Measurements from ENCODE around the gene FCRLA.
"Not testable (repeated sequence)": the region's sequence is repeated elsewhere in the genome, so short reads cannot be mapped to it uniquely, and the experiment has no call there.

FCRLA gene

GRCh38 chr1:161723459-161724141 lies 16.6 kb downstream of the FCRLA start:
- H3K27ac ChIP-seq = no peak overlapping the region
- H3K79me2 ChIP-seq (ENCODE audit: insufficient read depth, low read depth) = no peaks in the 10 kb centered on the region
- no peaks in the 10 kb centered on the region for H3K36me3 ChIP-seq (ENCODE audit: insufficient read depth)
- H4K20me1 ChIP-seq (ENCODE audit: insufficient read depth) = no peaks in the 10 kb centered on the region
- no peak overlapping the region for H3K4me3 ChIP-seq (IDR thresholded peaks at IDR 0.05; ENCODE audit: insufficient read depth, low read depth, low read length)
- H2AFZ ChIP-seq (ENCODE audit: low read depth) = no peak overlapping the region
- no peak overlapping the region for H3K4me2 ChIP-seq
- H3K27me3 ChIP-seq (ENCODE audit: insufficient read depth, low read depth) = no peaks in the 10 kb centered on the region
- TF ChIP-seq CTCF (conservative IDR thresholded peaks at IDR 0.05; ENCODE audit: low read depth, low read length) = no peak
- H3K4me1 ChIP-seq (ENCODE audit: low read depth, poor library complexity, severe bottlenecking) = peaks cover 25% of the 10 kb centered on the region
- H3K9ac ChIP-seq = no peak overlapping the region

GRCh38 chr1:161725258-161725907 lies 18.4 kb downstream of the FCRLA start:
- H3K36me3 ChIP-seq (ENCODE audit: insufficient read depth); H4K20me1 ChIP-seq (ENCODE audit: insufficient read depth); H3K79me2 ChIP-seq (ENCODE audit: insufficient read depth, low read depth); H3K27me3 ChIP-seq (ENCODE audit: insufficient read depth, low read depth): not testable (repeated sequence)
- H2AFZ ChIP-seq (ENCODE audit: low read depth) = peak overlapping the region; percentile 89
- H3K9ac ChIP-seq = peak overlapping the region; percentile 77; the same call in 1 of the 2 replicates
- peak overlapping the region; percentile 94 for H3K4me3 ChIP-seq (IDR thresholded peaks at IDR 0.05; ENCODE audit: insufficient read depth, low read depth, low read length)
- peak overlapping the region; percentile 92 for H3K4me2 ChIP-seq
- peak overlapping the region; percentile 71; the same call in 1 of the 2 replicates for H3K27ac ChIP-seq
- H3K4me1 ChIP-seq (ENCODE audit: low read depth, poor library complexity, severe bottlenecking) = peaks cover 39% of the 10 kb centered on the region

- H4K20me1 ChIP-seq (ENCODE audit: insufficient read depth) = no peaks in the 10 kb centered on the region
- H3K9ac ChIP-seq = peak overlapping the region; percentile 77
- H3K4me2 ChIP-seq = peak overlapping the region; percentile 92
- H3K27me3 ChIP-seq (ENCODE audit: insufficient read depth, low read depth) = no peaks in the 10 kb centered on the region
- no peaks in the 10 kb centered on the region for H3K36me3 ChIP-seq (ENCODE audit: insufficient read depth)
- peaks cover 39% of the 10 kb centered on the region for H3K4me1 ChIP-seq (ENCODE audit: low read depth, poor library complexity, severe bottlenecking)
- no peaks in the 10 kb centered on the region for H3K79me2 ChIP-seq (ENCODE audit: insufficient read depth, low read depth)
- peak overlapping the region; percentile 71 for H3K27ac ChIP-seq
- H3K4me3 ChIP-seq (IDR thresholded peaks at IDR 0.05; ENCODE audit: insufficient read depth, low read depth, low read length) = peak overlapping the region; percentile 94
- peak overlapping the region; percentile 89 for H2AFZ ChIP-seq (ENCODE audit: low read depth)
- TF ChIP-seq CTCF (conservative IDR thresholded peaks at IDR 0.05; ENCODE audit: low read depth, low read length) = 0 out of 2 replicates have a peak, but pooled peaks have one; percentile 0
These were observed 19.0 kb downstream of the FCRLA start for GRCh38 chr1:161725908-161726472.

GRCh38 chr1:161726473-161727255 lies 19.6 kb downstream of the FCRLA start:
- no peaks in the 10 kb centered on the region for H3K27me3 ChIP-seq (ENCODE audit: insufficient read depth, low read depth)
- peak overlapping the region; percentile 94 for H3K4me3 ChIP-seq (IDR thresholded peaks at IDR 0.05; ENCODE audit: insufficient read depth, low read depth, low read length)
- H3K79me2 ChIP-seq (ENCODE audit: insufficient read depth, low read depth) = no peaks in the 10 kb centered on the region
- H3K27ac ChIP-seq = peak overlapping the region; percentile 85
- no peak for TF ChIP-seq CTCF (conservative IDR thresholded peaks at IDR 0.05; ENCODE audit: low read depth, low read length)
- peaks cover 39% of the 10 kb centered on the region for H3K4me1 ChIP-seq (ENCODE audit: low read depth, poor library complexity, severe bottlenecking)
- peak overlapping the region; percentile 92 for H3K4me2 ChIP-seq
- peak overlapping the region; percentile 89 for H2AFZ ChIP-seq (ENCODE audit: low read depth)
- H4K20me1 ChIP-seq (ENCODE audit: insufficient read depth) = no peaks in the 10 kb centered on the region
- no peaks in the 10 kb centered on the region for H3K36me3 ChIP-seq (ENCODE audit: insufficient read depth)
- H3K9ac ChIP-seq = peak overlapping the region; percentile 77

Data from KMS-11 (cell line).